Measurements from ENCODE around the gene TULP3.

Gene TULP3

DNA sequence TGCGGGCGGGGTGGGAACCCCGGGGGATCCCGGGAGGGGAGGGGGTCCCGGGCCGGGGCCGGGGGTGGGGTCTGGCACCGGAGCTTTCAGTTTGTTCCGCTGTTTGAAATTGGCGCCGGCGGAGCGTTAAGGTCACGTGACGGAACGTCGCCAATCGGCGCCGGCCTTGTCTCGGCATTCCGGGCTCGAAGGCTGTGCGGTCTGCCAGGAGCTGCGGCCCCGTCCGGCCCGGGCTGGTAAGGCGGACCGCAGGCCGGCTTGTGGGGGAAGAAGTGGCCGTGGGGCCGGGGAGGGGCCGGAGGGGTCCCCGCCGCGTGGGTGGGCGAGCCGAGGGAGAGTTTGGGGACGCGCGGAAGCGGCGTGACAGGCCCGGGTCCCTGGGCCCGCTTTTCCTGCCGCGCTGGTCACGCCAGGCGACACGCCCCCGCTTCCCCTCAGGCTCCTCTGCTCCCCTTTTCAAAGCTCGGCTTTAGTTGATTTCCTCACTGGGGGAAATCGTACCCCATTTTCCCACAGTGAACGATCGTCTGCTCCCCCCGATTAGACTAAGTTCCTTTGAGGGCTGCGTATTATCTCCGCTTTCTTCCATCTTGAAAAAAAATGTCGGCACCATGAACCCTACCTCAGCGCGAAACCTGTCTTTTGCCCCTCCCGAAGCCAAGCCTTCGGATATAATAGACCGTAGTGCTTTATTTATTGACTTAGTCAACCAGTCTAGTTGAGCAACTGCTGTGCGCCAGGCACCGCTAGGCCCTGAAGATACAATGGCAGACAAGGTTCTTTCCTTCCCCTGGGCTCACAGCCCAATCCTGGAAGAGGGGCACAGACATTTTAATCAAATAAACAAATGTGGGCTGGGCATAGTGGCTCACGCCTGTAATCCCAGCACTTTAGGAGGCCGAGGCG lies 13.4 kb upstream of the TULP3 start, which contains the start of the genes FOXM1 and RHNO1:
Gene FOXM1, minus strand, starts transcription at position 128 of the 906 bp plus-strand sequence. CDS start 2,696 bp downstream, outside the sequence.
Gene RHNO1, plus strand, starts transcription at position 177 of the 906 bp plus-strand sequence. CDS start 8,144 bp downstream, outside the sequence.
- peak; percentile 61 for DNase-seq (ENCODE audit: low read depth)

DNA sequence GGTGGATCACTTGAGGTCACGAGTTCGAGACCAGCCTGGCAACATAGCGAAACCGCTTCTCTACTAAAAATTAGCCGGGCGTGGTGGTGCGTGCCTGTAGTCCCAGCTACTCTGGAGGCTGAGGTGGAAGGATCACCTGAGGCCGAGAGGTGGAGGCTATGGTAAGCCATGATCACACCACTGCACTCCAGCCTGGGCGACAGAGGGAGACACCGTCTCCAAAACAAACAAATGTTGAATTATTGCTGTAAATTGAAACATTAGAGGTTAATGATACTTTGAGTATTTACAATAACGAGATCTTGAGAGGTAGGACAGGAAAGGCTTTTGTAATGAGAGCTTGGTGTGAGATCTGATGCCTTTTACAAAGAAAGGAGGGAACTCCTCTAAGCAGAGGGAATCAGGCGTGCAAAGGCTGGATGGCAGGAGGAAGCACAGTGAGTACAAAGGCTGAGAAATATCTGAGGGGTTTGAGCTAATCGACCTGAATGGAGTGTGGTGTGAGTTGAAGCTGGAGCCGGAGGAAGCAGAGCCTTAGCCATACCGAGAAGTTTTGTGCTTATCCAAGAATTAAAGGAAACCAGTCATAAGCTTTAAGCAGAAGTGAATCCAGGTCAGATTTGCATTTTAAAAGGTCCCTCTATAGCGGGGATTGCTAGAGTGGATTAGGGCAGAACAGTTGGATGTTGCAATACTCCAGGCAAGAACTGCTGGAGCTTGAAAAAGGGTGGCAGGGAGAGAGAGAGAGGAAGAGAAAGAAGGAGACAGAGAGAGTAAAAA lies 12.5 kb upstream of the TULP3 start:
- DNase-seq (ENCODE audit: low read depth), result no peak

- DNase-seq (ENCODE audit: low read depth), result no peak
These were observed 10.8 kb upstream of the TULP3 start for GRCh38 chr12:2879853-2880252.

DNA sequence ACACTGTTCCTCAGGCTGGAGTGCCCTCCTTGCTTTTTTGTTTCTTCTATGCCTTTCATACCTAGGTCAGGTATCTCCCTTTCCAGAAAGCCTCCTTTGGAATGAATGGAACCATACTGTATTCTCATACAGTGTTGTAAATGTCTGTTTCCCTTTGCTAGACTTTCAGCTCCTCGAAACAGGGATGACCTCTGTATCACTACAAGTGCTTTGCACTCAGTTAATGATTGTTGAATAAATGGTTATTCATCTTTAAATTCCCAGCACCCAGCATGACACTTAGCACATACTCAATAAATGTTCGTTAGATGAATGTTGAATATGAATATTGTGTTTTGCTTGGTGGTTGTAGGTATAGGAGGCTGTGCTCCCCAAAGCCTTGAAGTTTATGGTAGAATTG lies 5.9 kb upstream of the TULP3 start:
- DNase-seq (ENCODE audit: low read depth), result no peak

- no peak for DNase-seq (ENCODE audit: low read depth)
These were observed 3.8 kb upstream of the TULP3 start for GRCh38 chr12:2886768-2887450.

GRCh38 chr12:2890001-2890387 lies 697 bp upstream of the TULP3 start:
- DNase-seq (ENCODE audit: low read depth), result no peak

- peak; percentile 45 for DNase-seq (ENCODE audit: low read depth)
These were observed 756 bp downstream of the TULP3 start for GRCh38 chr12:2891240-2892053.

GRCh38 chr12:2892246-2892645 lies 1.6 kb downstream of the TULP3 start:
- peak; percentile 68 for DNase-seq (ENCODE audit: low read depth)

DNA sequence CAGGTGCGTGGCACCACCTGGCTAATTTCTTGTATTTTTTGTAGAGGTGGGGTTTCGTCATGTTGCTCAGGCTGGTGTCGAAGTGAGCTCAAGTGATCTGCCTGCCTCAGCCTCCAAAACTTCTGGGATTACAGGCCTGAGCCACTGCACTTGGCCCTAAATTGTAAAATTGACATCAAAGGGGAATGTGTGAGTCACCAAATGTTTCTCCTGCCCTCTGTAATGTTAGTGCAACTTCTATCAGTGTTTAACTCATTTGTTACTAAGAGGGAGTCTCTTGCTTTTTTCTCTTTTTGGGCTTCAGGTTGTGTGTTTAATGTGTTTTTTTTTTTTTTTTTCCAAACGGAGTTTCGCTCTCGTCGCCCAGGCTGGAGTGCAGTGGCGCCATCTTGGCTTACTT lies 2.3 kb downstream of the TULP3 start:
- peak; percentile 83 for DNase-seq (ENCODE audit: low read depth)

DNA sequence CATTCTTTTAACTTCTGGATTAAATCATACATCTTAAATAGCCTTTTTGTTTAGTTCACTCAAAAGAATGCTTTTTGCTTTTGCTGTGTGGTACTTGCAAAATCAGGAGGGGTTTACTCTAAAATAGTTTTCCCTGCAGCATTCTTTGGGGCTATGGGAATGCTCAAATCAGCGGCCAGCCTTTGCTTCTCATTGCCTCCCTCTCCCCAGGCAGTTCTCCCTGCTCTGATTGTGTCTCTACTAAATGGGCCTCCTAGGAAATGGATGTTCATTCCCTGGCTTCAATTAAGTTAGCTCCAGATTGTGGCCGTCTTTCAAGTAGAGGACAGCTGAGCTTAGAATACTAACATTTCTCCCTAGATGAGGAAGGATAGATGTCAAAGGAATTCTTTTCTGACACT lies 4.4 kb downstream of the TULP3 start:
- DNase-seq (ENCODE audit: low read depth), result no peak

GRCh38 chr12:2895511-2895910 lies 4.8 kb downstream of the TULP3 start:
- no peak for DNase-seq (ENCODE audit: low read depth)

DNA sequence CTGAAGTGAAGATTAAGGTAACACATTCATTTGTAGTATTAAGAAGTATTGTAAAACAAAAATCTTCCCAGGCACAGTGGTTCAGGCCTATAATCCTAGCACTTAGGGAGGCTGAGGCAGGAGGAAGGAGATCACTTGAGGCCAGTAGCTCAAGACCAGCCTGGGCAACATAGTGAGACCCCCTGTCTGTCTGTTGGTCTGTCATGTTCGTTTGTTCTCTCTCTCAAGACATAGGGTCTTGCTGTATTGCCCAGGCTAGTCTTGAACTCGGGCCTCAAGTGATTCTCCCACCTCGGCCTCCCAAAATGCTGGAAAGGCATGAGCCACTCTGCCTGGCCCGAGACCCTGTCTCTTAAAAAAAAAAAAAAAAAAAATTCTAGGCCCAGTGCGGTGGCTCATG lies 6.7 kb downstream of the TULP3 start:
- no peak for DNase-seq (ENCODE audit: low read depth)

DNA sequence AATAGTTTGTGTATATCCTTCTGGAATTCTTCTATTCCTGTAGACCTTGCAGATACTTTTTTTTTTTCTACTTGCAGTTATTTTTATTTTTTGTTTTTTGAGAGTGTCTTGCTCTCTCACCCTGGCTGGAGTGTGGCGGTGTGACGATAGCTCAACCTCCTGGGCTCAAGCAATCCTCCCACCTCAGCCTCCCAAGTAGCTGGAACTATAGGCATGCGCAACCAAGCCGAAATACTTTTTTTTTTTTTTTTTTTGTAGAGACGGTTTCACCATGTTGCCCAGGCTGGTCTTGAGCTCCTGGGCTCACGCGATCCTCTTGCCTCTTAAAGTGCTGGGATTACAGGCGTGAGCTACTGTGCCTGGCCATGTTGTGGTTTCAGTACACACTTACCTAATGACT lies 10.0 kb downstream of the TULP3 start:
- no peak for DNase-seq (ENCODE audit: low read depth)

- DNase-seq (ENCODE audit: low read depth), result no peak
These were observed 11.7 kb downstream of the TULP3 start for GRCh38 chr12:2902272-2902880.

DNA sequence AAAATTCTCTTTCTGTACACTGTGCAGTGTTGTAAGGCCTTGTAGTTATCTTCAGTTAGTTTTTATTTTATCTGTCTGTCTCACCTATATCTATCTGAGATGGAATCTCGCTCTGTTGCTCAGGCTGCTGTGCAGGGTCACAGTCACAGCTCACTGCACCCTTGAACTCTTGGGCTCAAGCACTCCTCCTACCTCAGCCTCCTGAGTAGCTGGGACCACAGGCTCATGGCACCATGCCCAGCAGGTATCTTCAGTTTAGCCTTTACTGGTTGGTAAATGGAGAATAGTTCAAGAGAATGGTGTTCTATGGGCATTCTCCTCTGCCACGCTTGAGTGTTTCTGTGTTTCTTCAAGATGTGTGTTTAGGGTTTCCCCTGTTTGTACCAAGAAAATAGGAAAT lies 13.6 kb downstream of the TULP3 start:
- no peak for DNase-seq (ENCODE audit: low read depth)

DNA sequence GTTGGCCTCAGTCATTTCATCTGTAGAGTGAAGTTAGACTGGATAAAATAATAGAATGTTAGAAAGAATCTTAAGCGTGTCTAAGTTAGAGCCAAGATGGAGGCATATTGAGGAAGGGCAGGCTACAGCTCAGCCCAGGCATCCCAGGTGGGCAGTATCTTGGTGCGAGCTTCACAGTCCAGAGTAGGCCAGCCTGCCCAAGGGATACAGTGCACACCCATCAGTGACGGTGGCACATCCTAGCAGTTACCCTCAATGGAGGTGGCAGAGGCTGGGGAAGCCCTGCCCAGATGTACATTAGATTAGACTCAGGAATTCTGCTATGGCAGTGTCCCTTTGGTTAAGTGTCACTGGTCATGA lies 21.5 kb downstream of the TULP3 start:
- no peak for DNase-seq (ENCODE audit: low read depth)

GRCh38 chr12:2919249-2919648 lies 28.6 kb downstream of the TULP3 start:
- DNase-seq (ENCODE audit: low read depth), result no peak

DNA sequence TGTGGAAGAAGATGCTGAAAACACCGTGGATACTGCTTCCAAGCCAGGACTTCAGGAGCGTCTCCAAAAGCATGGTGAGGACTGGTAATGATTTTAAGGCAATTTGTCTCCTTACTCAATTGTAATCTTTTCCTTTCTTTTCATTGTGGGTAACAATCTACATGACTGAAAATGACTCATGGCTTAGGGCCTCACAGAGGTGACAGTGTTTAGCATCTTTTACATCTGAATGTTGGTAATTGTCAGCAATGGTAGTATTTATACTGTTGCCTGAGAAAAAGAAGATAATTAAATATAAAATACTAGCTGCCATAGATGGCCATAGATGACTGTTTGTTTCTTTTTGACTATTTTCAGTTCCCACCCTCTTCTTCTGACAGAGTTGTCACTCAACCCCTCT lies 31.6 kb downstream of the TULP3 start:
- peak; percentile 9 for DNase-seq (ENCODE audit: low read depth)

- DNase-seq (ENCODE audit: low read depth), result no peak
These were observed 32.4 kb downstream of the TULP3 start for GRCh38 chr12:2923057-2923456.

DNA sequence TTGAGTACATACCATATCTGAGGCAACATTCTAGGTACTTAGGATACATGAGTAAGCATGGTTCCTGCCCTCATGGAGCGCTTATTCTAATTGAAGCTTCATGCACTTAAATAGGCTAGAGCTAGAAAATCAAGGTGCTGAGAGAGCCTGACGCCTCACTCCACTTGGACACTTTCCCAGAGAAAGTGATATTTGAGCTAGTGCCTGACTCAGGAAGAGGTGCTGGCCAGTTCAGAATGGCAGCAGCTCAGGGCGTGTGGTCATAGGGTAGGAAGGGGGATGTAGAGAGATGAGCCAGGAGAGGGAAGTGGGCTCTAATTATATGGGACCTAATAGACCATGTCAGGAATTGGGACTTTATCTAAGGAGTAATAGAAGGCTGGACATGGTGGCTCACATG lies 33.3 kb downstream of the TULP3 start:
- DNase-seq (ENCODE audit: low read depth), result no peak

DNA sequence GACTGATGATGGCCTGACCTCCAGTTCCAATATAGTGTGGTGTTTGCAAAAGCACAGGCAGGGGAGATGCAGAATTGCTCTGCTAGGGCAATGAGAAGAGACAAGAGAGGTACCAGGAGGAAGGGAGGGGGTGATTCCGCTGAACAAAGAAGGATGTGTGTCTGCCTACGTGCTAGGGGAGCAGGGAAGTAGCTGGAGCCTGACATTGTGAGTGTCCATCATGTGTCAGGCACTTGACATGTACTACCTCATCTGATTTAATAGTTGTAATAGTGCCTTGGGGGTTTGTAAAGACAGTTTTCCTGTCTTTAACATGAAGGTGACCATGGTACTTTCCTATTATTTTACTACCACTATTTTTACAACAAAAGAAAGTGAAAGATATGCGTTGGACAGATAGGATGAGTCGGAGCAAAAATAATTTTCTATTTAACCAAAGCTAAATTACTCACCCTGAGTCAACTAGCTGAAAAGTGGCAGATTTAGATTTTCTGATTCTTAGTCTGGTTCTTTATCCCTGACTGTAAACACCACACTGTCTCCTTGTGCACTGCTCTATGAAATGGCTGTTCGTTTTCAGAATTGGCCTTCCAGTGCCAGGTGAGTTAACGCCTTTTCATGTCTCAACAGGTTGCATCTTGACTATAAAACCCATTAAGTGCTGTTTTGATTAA lies 34.8 kb downstream of the TULP3 start:
- peak; percentile 22 for DNase-seq (ENCODE audit: low read depth)
